Activated CD4-positive, alpha-beta T cell treated with anti-CD3 and anti-CD28 coated beads for 1 hour (primary cell): ENCODE results near the gene ANXA4.
"Not testable (repeated sequence)": the region's sequence is repeated elsewhere in the genome, so short reads cannot be mapped to it uniquely, and the experiment has no call there.

ENCODE experiments used
- DNase-seq: peaks from one replicate; pipeline ENCODE4 v3.0.0-alpha.2; 2020

The ANXA4 gene

DNA sequence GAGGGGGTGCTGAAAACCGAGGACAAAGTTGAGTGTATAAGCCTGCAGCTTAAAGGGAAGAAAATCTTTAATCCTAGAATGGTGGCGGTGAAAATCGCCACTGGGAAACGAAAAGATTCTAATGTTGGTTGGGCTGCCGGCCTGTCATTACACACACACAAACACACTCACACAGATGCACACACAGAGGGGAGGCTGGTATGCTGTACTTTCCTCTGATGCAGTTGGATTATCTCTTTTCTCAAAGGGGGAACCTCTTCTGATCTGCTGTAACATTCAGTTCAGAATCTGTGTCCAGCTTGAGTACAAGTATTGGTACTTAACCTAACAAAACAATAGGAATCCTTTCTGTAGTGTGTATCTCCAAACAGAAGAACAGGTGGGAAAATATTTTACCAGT, 39.0 kb downstream of the ANXA4 start:
- DNase-seq: no peak

DNA sequence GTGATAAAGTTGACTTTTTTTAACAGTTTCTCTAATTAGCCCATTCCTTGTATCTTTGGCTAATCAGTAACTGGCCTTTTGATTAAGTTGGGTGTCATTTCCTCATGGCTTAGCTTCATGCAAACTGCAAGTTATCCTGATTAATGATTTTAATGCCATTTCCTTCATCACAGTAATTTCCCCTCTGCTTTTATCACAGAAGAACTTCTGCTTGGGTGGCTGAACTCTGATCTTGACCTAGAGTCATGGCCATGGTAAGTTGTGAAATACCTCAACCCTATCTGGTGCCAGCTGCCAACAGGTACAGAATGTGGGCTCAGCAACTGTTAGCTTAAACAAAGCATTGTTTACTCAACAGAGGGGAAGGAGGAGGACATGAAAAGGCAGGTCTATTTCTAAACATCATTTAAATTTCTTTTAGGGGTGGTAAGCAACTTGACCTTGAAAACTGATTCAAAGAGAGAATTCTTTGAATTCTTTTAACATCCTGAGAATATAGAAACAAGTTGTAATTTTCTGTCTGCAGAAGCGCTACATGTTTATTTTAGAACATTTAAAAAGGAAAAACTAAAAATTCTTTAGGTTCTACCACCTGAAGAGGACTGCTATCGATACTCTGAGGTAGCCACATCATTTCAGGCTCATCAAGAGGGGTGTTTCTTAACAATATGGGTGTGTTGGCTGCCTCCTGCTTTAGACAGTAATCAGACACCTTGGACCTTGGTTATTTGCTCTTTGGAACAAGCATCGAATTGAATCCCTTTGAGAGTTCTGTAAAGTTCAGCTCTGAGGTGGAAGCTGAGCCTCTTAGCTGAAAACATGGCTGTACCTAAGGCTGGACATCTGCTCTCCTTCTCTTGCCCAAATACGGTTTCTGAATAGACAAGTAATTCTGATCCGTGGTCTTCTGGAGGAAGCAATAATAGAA, 39.7 kb downstream of the ANXA4 start:
- DNase-seq: no peak

DNA sequence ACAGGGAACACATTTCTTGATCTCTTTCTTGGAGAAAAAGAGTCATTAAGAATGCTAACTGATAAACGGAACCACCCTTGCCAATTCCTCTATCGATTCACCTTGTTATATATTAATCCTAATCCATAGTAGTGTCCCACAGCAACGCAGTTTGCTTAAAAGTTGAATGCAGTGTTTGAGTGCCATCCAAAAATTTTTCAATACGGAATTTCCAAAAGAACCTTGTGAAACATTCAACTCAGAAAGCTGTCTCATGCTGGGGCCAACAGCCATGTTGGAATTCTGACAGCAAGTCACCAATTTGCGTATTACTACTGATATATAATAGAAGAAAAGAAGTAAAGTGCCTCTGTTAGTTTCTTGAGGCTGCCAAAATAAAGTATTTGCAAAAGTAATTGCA, 42.3 kb downstream of the ANXA4 start:
- no peak for DNase-seq

DNA sequence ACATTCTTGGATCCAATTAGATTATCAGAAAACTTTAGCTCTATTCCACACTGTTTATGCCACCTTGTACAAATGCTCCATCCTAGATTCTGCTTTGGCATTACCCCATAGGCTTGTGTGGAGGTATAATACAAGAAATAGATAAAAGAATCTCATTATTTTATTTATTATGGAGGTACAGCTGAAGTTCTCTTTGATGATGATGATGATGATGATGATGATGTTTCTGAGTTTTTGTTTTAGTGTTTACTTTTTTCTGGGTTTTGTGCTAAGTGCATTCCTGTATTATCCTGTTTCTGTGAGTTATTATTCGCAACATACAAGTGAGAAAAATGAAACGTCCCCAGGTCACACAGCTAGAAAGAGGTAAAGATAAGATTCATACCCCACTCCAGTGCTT, 43.4 kb downstream of the ANXA4 start:
- DNase-seq: no peak

DNA sequence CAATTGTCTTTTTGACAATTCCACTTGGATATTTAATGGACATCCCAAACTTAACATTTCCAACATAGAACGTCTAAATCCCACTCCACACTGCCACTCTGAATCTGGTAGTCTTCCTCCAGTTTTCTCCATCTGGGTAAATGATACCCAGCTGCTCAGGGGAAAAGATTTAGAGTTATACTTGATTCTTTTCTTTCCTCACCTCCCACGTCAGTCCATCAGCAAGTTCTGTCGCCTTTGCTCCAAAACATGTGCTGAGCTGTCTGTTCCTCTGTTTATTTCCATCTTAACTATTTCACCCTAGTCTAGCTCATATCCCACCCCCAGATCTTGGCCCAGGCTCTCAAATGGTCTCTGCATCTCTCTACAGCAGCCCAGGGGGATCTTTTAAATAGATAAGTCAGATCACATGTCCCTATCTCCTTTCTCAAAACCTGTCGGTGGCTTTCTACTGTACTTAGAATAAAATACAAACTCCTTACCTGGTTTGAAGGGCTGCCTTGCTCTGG, 44.2 kb downstream of the ANXA4 start:
- no peak for DNase-seq

DNA sequence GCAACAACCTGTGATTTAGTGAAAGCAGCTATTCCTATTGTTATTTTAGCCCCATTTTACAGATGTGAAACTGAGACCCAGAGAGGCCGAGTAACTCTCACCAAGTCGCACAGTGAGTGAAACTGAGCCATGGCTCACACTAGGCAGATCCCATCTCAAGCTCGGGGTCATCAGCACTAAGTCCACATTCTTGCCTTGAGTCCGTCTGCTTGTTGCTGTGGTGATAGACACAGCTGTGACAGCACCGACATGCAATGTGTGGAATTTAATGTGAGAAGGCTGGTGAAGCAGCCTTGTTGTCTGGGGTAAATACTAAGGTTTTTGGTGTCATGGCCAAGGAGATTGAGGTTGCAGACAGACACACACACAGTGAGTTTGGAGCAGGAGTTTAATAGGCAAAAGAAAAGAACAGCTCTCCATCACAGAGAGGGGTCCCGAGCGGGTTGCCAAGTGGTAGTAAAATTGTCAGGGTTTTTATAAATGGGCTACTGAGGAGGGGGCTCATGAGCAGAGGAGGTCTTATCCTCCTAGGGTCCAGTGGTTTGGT, 47.3 kb downstream of the ANXA4 start:
- no peak for DNase-seq

DNA sequence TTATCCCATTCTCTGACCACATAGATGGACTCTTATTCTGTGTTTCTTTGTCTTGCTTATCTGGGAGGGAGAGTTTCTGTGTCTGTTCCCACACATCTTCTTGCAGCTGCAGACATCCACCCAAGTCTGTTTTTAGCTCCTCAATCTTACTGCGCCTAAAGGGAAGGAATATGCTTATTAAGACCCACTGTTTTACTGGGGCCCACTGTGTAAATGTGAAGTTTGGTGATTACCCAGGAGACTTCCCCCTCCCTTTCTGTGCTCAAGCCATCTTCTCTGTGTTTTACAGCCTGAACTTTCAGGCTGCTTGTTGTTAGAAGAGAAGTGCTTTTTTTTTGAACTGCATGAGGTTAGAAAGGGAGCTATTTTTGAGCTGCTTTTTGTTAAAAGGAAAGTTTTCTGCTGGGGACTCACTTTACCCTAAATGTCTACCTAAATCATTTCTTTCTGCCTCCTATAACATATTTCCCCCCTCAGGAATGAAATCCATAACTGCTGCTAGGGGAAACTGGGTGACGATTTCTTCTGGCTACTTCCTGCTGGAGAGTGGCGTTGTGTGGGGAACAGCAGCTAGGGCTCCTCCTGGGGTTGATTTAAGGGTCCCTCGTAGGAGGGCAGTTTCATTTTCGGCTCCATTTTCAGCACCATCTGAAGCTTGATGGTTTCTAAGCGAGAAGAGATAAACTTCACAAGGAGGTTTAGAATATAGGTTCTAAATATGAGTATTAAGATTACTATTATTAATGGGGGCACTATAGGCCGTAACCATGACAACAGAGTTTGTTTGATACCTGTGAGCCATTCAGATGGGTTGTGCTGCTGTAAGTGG, 48.1 kb downstream of the ANXA4 start:
- DNase-seq: no peak

DNA sequence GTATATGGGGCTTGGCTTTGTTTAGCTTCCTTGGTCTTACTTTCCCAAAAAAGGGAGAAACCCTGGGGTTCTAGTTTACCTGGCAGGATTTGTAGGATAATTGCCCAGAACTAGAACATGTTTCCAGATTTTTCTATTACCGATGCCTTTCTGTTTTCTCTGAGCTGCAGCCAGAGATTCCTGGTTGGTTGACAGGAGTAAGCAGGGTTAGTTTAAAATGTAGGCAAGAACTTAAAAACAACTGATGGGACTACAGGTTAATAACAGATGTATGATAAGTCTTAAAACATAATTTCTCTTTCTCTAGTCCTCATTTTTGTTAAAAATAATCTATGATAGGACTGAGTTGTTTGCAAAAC, 48.6 kb downstream of the ANXA4 start:
- no peak for DNase-seq

DNA sequence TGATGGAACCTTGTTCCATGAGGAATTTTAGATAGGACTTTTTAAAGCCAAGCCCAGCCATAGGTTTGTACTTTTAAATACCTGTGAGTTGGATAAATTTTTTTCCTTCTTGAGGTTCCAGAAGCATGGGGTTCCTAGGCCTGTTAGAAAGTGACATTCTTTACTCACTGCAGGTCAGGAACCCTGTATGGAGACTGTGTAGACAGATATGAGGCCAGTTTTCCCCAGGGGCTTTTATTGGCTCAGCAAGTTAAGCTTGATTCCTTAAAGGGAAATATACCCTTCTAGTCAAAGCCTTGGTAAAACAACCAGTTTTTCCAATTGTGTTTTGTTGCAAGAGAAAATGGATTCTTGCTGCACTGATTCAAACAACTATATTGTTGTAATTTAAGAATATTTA, 49.1 kb downstream of the ANXA4 start:
- DNase-seq: no peak

DNA sequence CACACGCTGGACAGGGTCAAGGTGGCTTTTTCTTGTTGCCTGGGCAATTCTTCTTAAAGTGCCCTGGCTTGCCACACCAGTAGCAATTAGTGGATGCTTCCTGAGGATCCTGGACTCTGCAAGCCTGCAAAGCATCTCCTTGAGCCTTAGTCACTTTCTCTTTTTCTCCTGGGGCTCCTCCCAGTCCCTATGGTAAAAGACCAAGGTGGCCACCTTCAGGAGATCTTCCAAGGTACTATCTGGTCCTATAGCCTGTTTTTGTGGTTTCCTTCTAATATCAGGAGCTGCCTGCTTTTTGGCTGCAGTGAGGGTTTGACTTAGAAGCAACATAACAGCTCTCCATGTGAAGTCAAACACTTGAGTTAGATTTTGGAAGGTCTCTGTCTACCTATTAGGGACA, 54.2 kb downstream of the ANXA4 start:
- no peak for DNase-seq

DNA sequence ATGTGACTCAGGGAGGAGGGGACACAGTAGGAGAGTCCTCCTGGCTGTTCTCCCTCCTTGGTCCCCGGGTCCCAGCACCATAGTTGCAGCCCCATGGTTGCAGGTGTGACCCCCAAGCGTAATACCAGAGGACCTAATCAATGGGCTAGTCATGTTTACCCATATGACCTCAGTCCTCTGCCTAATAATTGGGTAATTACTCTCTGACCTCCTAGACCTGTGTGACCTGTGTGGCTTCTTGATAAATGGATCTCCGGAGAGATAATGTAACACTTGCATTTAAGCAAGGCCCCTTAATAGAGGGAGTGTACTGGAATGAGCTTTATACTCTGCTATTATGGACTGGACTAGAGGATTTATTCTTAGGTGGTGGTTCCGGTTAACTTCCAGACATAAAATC, 55.3 kb downstream of the ANXA4 start:
- DNase-seq: no peak

DNA sequence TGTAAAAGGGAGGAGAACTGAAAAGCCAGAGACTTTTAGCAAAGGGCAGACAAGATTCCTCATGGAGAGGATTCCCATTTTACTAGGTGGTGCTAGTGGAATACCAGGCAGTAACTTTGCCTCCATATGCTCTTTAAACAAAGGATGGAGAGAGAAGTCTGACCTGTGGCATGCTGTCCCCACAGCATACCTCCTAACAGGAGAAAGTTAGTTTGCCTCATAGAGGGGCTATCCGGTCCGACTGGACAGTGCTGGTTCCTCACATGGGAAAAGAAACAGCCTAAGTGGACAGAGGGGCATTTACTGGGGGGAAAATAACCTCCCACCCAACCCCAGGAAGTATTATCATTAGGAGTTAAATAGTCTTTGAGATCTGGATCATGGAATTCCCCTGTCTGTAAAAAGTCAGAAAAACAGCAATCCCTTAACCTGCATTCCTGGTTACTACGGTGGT, 55.9 kb downstream of the ANXA4 start:
- DNase-seq: no peak

DNA sequence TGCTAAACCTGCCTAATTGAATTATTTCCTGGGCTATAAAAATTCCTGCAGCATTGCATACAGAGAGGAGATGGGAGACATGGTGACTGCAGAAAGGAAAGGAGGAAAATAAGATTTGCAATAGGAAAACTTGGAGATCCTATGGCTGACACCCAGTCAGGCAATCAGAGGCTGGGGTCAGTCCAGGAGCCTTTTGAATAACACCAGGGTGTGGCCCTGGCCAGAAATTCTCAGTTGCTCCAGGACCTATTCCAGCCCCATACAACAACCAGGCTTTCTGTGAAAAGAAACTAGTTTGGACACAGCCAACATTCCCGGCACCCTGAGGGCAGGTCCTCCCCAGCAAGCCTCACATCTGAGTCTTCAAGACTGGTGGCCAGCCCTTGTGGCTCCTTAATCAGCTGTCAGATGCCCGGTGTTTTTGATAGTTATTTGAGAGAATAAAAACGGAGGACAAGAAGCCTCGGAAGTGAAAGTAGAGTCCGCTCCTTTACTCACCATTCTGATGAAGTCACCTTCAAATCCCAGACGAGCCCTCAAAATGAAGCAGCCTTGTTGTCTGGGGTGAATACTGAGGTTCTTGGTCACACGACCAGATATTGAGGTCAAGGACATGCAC, 56.5 kb downstream of the ANXA4 start:
- no peak for DNase-seq

DNA sequence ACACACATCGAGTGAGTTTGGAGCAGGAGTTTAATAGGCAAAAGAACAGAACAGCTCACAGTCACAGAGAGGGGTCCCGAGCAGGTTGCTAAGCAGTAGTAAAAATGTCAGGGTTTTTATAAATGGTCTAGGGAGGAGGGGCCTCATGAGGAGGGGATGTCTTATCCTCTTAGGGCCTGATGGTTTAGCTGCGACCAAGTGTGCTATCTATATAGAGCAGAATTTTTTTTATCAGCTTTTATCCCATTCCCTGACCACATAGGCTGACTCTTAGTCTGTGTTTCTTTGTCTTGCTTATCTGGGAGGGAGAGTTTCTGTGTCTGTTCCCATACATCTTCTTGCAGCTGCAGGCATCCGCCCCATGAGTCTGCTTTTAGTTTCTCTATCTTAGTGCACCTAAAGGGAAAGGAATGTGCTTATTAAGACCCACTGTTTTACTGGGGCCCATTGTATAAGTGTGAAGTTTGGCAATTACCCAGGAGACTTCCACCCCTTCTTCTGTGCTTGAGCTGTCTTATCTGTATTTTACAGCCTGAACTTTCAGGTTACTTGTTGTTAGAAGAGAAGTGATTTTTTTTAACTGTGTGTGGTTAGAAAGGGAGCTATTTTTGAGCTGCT, 57.1 kb downstream of the ANXA4 start:
- no peak for DNase-seq

DNA sequence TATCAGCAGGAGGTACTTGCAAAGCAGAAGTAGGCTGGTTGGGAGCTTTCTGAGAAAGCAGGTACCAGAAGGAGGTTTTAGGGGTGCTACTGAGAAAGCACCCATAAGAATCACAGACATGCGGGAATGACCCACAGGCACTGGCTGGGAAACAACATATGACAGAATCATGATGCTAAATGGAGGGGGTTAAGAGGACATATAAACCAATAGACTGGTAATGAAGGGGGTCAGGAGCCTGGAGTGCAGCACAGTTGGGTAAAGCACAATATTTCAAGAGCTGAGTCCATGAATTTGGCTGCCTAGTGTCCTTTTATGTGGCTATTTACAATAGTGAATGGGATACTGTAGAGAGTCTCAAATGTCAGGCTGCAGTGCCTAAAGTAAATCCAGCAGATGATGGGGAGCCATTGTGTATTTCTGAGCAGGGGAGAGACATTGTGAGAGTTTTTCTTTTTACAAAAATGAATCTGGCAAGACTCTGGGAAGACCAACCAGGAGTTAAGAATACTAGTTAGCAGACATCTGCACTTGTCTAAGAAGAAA, 59.9 kb downstream of the ANXA4 start:
- no peak for DNase-seq

DNA sequence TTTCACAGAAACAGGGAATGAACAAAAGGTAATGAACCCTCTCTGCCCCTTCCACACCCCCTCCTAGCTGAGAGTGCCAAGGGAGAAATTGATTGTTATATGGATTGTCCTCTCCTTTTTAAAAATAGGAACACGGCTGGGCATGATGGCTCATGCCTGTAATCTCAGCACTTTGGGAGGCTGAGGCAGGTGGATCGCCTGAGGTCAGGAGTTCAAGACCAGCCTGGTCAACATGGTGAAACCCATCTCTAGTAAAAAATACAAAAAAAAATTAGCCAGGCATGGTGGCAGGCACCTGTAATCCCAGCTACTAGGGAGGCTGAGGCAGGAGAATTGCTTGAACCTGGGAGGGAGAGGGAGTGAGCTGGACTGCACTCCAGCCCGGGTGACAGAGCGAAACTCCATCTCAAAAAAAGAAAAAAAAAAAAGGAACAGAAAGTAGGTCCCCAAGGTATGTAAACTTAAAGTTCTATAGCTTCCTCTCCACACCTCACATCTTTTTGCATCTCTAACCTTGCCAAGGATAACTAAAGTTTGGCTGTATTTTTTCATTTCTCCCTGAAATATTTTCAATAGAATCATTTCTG, 60.9 kb downstream of the ANXA4 start:
- not testable (repeated sequence) for DNase-seq

DNA sequence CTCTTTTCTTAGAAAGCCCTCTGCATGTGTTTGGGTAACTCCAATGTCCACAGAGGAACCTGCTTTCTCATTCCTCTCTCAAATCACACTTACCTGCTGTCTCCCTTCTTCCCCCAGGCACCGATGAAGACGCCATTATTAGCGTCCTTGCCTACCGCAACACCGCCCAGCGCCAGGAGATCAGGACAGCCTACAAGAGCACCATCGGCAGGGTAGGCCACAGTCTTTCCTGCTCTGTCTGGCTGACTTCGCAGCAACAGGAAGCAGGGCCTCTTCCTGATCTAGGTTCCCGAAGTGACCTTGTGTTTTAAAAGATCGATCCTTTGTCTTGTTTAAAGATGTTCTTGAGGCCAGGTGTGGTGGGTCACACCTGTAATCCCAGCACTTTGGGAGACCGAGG, 62.5 kb downstream of the ANXA4 start:
- no peak for DNase-seq

DNA sequence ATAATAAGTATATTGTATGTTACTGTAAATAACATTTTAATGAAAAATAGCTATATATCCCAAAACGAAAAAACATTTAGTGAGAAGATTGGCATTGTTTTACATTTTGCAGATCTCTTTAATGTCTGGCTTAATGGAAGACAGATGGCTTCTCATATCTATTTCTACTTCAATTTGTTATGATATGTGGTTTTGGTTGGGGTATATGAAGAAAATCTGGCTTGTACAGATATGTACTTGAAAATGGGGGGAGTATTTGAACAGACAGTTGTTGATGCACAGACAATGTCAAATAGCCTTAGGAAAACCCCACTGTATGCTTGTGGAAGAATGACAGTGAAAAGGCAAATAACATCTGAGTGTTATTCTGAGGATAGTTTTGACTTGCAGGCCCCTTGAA, 64.0 kb downstream of the ANXA4 start:
- DNase-seq: no peak

DNA sequence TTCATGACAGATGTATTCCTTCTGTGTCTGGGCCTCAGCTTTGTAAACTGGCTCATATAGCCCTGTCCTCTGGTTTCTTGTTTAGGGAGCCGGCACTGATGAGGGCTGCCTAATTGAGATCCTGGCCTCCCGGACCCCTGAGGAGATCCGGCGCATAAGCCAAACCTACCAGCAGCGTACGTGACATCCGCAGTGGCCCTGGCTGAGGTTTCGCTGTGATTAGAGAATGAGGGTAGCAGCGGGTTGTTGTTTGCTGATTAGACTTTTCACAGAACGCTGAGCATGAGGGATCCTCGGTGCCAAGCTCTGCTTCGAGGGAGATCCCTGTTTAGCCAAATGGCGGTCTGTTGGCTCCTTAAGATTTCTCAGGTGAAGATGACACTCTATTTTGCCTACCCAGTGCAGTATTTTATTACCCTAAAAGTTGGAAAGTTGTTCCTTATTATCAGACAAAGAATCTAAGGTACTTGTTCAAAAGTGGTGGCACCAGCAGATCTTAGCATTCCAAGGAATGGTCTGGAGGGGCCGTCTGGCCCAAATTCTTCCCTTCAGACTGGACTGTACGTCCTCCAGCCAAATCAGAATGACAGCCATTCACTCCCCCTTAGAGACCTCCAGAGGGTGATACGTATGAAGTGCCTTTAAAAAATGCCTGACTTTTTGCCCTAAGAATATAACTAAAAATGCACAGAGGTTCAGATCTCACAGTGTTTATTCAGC, 66.0 kb downstream of the ANXA4 start:
- no peak for DNase-seq

DNA sequence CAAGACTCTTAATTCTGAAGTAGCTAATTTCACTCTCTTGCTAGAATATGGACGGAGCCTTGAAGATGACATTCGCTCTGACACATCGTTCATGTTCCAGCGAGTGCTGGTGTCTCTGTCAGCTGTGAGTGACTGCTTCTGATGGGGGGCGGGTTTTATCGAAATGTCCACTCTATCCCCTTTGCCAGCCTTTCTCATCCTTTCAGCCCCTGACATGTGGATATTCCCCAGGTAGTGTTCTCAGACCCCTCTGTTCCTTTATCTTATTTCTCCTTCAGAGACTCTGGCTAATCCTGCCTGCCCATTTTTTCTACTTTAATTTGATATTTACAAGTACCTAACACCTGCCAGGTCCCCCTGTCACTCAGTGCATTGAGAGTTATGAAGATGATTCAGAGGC, 68.6 kb downstream of the ANXA4 start:
- no peak for DNase-seq

DNA sequence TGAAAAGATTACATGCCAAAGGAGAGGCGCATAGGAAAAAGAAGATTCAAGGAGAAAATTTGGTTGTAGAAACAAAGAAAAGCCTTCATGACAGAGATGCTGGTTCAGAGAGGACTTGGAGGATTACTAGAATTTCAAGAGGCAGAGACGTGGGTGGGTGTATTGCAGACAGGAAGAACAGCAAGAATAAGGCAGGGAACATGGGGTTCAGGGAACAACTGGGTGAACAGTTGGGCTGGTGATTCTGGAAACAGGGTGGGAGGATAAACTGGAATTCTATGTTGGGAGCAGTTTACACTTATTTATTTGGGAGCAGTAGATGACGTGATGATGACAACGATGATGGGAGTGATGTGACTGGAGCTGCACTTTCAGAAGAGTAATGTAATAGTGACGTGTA, 69.1 kb downstream of the ANXA4 start:
- no peak for DNase-seq
